Karpas-422 (cell line): ENCODE data around the gene OR2A12. TPM values are rescaled to one million over a fixed set of nuclear protein-coding genes. Genes with fewer than 3 reads are reported as not detected.
A peak's percentile ranks its signal among the peaks of the same experiment; 100 is the strongest.

Experiments
- DNase-seq: peaks from one replicate; pipeline ENCODE4 v3.0.0-alpha.2; 2015
- H2AFZ ChIP-seq: fragments of 200-600 bp; sonication (generic); 2 replicates; pipeline ENCODE4 v1.6.1; 2014; ENCODE audit warnings: antibody characterized with exemption, low read length, mixed read lengths
- H3K27ac ChIP-seq: fragments of 200-600 bp; sonication (generic); 2 replicates; pipeline ENCODE4 v1.5.1; 2014; ENCODE audit warnings: mild to moderate bottlenecking, low read length, moderate library complexity
- H3K27me3 ChIP-seq: fragments of 200-600 bp; sonication (generic); 2 replicates; pipeline ENCODE4 v1.6.1; 2014; ENCODE audit warnings: low read length, mixed read lengths
- H3K36me3 ChIP-seq: fragments of 200-600 bp; sonication (generic); 2 replicates; pipeline ENCODE4 v1.6.1; 2014; ENCODE audit warnings: low read length, mixed read lengths; ENCODE audit not compliant: insufficient read depth
- H3K4me1 ChIP-seq: fragments of 200-600 bp; sonication (generic); 2 replicates; pipeline ENCODE4 v1.6.1; 2014; ENCODE audit warnings: mild to moderate bottlenecking, low read length, mixed read lengths
- H3K4me2 ChIP-seq: fragments of 200-600 bp; sonication (generic); 2 replicates; pipeline ENCODE4 v1.6.1; 2014; ENCODE audit warnings: low read length, low read depth, mild to moderate bottlenecking; ENCODE audit not compliant: poor library complexity, severe bottlenecking
- H3K4me3 ChIP-seq: fragments of 200-600 bp; sonication (generic); 2 replicates; pipeline ENCODE4 v1.5.1; 2014; ENCODE audit warnings: mild to moderate bottlenecking, antibody characterized with exemption, low read length, mixed read lengths
- H3K79me2 ChIP-seq: fragments of 200-600 bp; sonication (generic); 2 replicates; pipeline ENCODE4 v1.6.1; 2014; ENCODE audit warnings: mild to moderate bottlenecking, low read length, mixed read lengths
- H3K9ac ChIP-seq: fragments of 200-600 bp; sonication (generic); 2 replicates; pipeline ENCODE4 v1.6.0; 2014; ENCODE audit warnings: low read length
- H3K9me2 ChIP-seq: fragments of 200-600 bp; sonication (generic), shearing (Covaris generic); replicated peaks from 2 replicates; pipeline ENCODE4 v1.6.0; 2014; ENCODE audit warnings: mild to moderate bottlenecking, low read length, moderate library complexity; ENCODE audit not compliant: insufficient read depth
- H3K9me3 ChIP-seq: fragments of 300-700, 200-600 bp; sonication (generic); 2 replicates; pipeline ENCODE4 v1.6.1; 2014; ENCODE audit warnings: low read length, mixed read lengths
- H4K20me1 ChIP-seq: fragments of 200-600 bp; sonication (generic); 2 replicates; pipeline ENCODE4 v1.6.1; 2014; ENCODE audit warnings: mild to moderate bottlenecking, antibody characterized with exemption, low read length, low read depth; ENCODE audit not compliant: insufficient read depth
- total RNA-seq: library from RNA; depleted of rRNA; stranded (reverse); fragments of >200 nt; shearing (Covaris generic); gene quantifications from 2 replicates; pipeline ENCODE4 v1.2.3, GENCODE V29; 2014; ENCODE audit warnings: low replicate concordance

Gene OR2A12
- total RNA-seq, 1 experiment from 2014 or later: not detected

GRCh38 chr7:144057954-144058353, 28.1 kb upstream of the OR2A12 start:
- no peak for DNase-seq
- no peaks in the 10 kb centered on the region for H3K9me3 ChIP-seq
- no peaks in the 10 kb centered on the region for H3K4me1 ChIP-seq
- H3K27ac ChIP-seq: no peak overlapping the region
- no peak overlapping the region for H2AFZ ChIP-seq
- H3K4me3 ChIP-seq: no peak overlapping the region
- no peak overlapping the region for H3K9ac ChIP-seq
- no peaks in the 10 kb centered on the region for H3K36me3 ChIP-seq
- no peaks in the 10 kb centered on the region for H3K27me3 ChIP-seq
- no peak overlapping the region for H3K4me2 ChIP-seq
- H4K20me1 ChIP-seq: no peaks in the 10 kb centered on the region
- no peaks in the 10 kb centered on the region for H3K79me2 ChIP-seq
- H3K9me2 ChIP-seq: no peaks in the 10 kb centered on the region

GRCh38 chr7:144063710-144064109, 22.4 kb upstream of the OR2A12 start:
- no peak overlapping the region for H2AFZ ChIP-seq
- H3K9ac ChIP-seq: no peak overlapping the region
- no peaks in the 10 kb centered on the region for H3K36me3 ChIP-seq
- DNase-seq: peak; percentile 68
- no peaks in the 10 kb centered on the region for H3K4me1 ChIP-seq
- no peaks in the 10 kb centered on the region for H4K20me1 ChIP-seq
- H3K9me2 ChIP-seq: no peaks in the 10 kb centered on the region
- no peaks in the 10 kb centered on the region for H3K79me2 ChIP-seq
- H3K27me3 ChIP-seq: no peaks in the 10 kb centered on the region
- no peak overlapping the region for H3K4me2 ChIP-seq
- no peak overlapping the region for H3K27ac ChIP-seq
- H3K4me3 ChIP-seq: no peak overlapping the region
- H3K9me3 ChIP-seq: no peaks in the 10 kb centered on the region

- no peak for DNase-seq
- no peaks in the 10 kb centered on the region for H3K27me3 ChIP-seq
- no peaks in the 10 kb centered on the region for H3K9me3 ChIP-seq
- no peak within 1 kb of the TSS for H3K4me2 ChIP-seq
- H4K20me1 ChIP-seq: no peaks in the 10 kb centered on the region
- H3K79me2 ChIP-seq: no peaks in the 10 kb centered on the region
- H3K4me1 ChIP-seq: no peaks in the 10 kb centered on the region
- no peak within 1 kb of the TSS for H3K27ac ChIP-seq
- H3K9ac ChIP-seq: no peak within 1 kb of the TSS
- no peaks in the 10 kb centered on the region for H3K9me2 ChIP-seq
- H2AFZ ChIP-seq: no peak within 1 kb of the TSS
- H3K36me3 ChIP-seq: no peaks in the 10 kb centered on the region
- no peak within 1 kb of the TSS for H3K4me3 ChIP-seq
Measured at GRCh38 chr7:144069511-144069910, 16.6 kb upstream of the OR2A12 start, which contains the start of gene OR2A25. Gene OR2A25 (plus strand): TSS chr7:144069811. CDS start chr7:144074220, 4,409 bp downstream.

DNA sequence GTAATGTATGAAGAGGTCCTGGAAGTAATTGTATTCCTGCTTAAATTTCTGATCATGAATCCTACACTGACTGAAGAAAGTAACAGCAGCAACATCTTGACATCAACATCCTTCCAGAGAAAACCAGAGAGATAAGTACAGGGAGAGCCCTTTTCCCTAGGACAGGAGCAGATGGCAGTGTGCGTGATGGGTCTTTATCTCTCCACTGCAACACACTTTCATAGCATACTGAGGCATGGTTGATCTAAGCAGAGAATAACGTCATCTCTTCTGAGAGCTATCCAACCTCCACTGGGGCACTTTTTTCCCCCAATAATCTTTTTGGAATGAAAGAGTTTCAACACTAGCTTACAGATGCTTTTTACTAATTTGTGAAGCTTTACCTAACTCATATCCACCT, 16.1 kb upstream of the OR2A12 start:
- Histone ChIP-seq H3K4me3 (no peak overlapping the region), H3K9me3 (no peaks in the 10 kb centered on the region), H3K36me3 (no peaks in the 10 kb centered on the region), H3K27me3 (no peaks in the 10 kb centered on the region), H3K79me2 (no peaks in the 10 kb centered on the region), H3K9me2 (no peaks in the 10 kb centered on the region), H4K20me1 (no peaks in the 10 kb centered on the region), H3K9ac (no peak overlapping the region), H2AFZ (no peak overlapping the region), H3K4me2 (no peak overlapping the region), H3K4me1 (no peaks in the 10 kb centered on the region), H3K27ac (no peak overlapping the region)
- no peak for DNase-seq

DNA sequence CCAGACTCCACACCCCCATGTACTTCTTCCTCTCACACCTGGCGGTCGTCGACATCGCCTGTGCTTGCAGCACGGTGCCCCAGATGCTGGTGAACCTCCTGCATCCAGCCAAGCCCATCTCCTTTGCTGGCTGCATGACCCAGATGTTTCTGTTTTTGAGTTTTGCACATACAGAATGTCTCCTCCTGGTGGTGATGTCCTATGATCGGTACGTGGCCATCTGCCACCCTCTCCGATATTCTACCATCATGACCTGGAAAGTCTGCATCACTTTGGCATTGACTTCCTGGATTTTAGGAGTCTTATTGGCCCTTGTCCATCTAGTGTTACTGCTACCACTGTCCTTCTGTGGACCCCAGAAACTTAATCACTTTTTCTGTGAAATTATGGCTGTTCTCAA, 11.7 kb upstream of the OR2A12 start:
- H2AFZ ChIP-seq: no peak overlapping the region
- H3K4me3 ChIP-seq: no peak overlapping the region
- H3K4me1 ChIP-seq: no peaks in the 10 kb centered on the region
- H3K9me2 ChIP-seq: no peaks in the 10 kb centered on the region
- H3K4me2 ChIP-seq: no peak overlapping the region
- H3K9me3 ChIP-seq: no peaks in the 10 kb centered on the region
- H3K9ac ChIP-seq: no peak overlapping the region
- H3K27me3 ChIP-seq: no peaks in the 10 kb centered on the region
- H4K20me1 ChIP-seq: no peaks in the 10 kb centered on the region
- no peak overlapping the region for H3K27ac ChIP-seq
- DNase-seq: no peak
- H3K36me3 ChIP-seq: no peaks in the 10 kb centered on the region
- H3K79me2 ChIP-seq: no peaks in the 10 kb centered on the region

GRCh38 chr7:144086730-144087129, 652 bp downstream of the OR2A12 start:
- H3K9me2 ChIP-seq: no peaks in the 10 kb centered on the region
- no peaks in the 10 kb centered on the region for H3K4me1 ChIP-seq
- no peaks in the 10 kb centered on the region for H4K20me1 ChIP-seq
- no peak overlapping the region for H2AFZ ChIP-seq
- H3K79me2 ChIP-seq: no peaks in the 10 kb centered on the region
- DNase-seq: no peak
- no peak overlapping the region for H3K4me2 ChIP-seq
- H3K27me3 ChIP-seq: no peaks in the 10 kb centered on the region
- no peaks in the 10 kb centered on the region for H3K36me3 ChIP-seq
- H3K27ac ChIP-seq: no peak overlapping the region
- no peak overlapping the region for H3K4me3 ChIP-seq
- no peak overlapping the region for H3K9ac ChIP-seq
- no peaks in the 10 kb centered on the region for H3K9me3 ChIP-seq

GRCh38 chr7:144087230-144087629, 1.2 kb downstream of the OR2A12 start:
- DNase-seq: no peak
- H3K9me2 ChIP-seq: no peaks in the 10 kb centered on the region
- no peaks in the 10 kb centered on the region for H4K20me1 ChIP-seq
- no peaks in the 10 kb centered on the region for H3K79me2 ChIP-seq
- H3K4me1 ChIP-seq: no peaks in the 10 kb centered on the region
- H3K4me3 ChIP-seq: no peak overlapping the region
- H3K36me3 ChIP-seq: no peaks in the 10 kb centered on the region
- no peak overlapping the region for H3K27ac ChIP-seq
- no peak overlapping the region for H2AFZ ChIP-seq
- H3K27me3 ChIP-seq: no peaks in the 10 kb centered on the region
- H3K4me2 ChIP-seq: no peak overlapping the region
- no peaks in the 10 kb centered on the region for H3K9me3 ChIP-seq
- H3K9ac ChIP-seq: no peak overlapping the region

DNA sequence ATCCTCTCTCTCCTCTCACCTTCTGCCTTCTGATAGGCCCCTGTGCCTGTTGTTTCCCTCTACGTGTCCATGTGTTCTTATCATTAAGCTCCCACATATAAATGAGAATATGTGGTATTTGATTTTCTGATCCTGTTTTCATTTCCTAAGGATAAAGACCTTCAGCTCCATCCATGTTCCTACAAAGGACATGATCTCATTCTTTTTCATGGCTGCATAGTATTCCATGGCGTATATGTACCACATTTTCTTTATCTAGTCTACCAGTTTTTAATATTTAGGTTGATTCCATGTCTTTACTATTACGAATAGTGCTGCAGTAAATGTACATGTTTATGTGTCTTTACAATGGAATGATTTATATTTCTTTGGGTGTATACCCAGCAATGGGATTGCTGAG, 4.6 kb downstream of the OR2A12 start:
- Histone ChIP-seq H3K9me2 (no peaks in the 10 kb centered on the region), H3K79me2 (no peaks in the 10 kb centered on the region), H3K9ac (no peak overlapping the region), H2AFZ (no peak overlapping the region), H4K20me1 (no peaks in the 10 kb centered on the region), H3K4me1 (no peaks in the 10 kb centered on the region), H3K36me3 (no peaks in the 10 kb centered on the region), H3K4me2 (no peak overlapping the region), H3K4me3 (no peak overlapping the region), H3K27ac (no peak overlapping the region), H3K27me3 (no peaks in the 10 kb centered on the region), H3K9me3 (no peaks in the 10 kb centered on the region)
- no peak for DNase-seq

DNA sequence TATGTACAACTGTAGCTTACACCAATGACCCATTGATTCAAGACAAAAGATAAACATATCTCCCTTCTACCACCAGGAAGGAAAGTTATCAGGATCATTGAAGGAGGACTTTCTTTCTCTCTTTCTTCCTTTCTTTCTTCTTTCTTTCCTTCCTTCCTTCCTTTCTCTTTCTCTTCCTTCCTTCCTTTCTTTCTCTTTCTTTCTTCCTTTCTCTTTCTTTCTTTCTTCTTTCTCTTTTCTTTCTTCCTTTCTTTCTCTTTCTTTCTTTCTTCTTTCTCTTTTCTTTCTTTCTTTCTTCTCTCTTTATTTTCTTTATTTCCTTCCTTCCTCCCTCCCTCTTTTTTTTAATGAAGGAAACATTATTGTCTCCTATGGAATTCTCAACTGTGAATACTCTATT, 12.7 kb downstream of the OR2A12 start:
- Histone ChIP-seq H3K27me3 (no peaks in the 10 kb centered on the region), H3K36me3 (no peaks in the 10 kb centered on the region), H3K9me2 (no peaks in the 10 kb centered on the region), H3K9me3 (no peaks in the 10 kb centered on the region), H4K20me1 (no peaks in the 10 kb centered on the region), H3K4me1 (no peaks in the 10 kb centered on the region), H2AFZ (no peak overlapping the region), H3K27ac (no peak overlapping the region), H3K4me2 (no peak overlapping the region), H3K79me2 (no peaks in the 10 kb centered on the region), H3K9ac (no peak overlapping the region), H3K4me3 (no peak overlapping the region)
- no peak for DNase-seq
